ENCODE results near the gene BBS4. TPM values are rescaled to one million over a fixed set of nuclear protein-coding genes. Genes with fewer than 3 reads are reported as not detected.

Gene BBS4
- total and polyA plus RNA-seq, 9 of the 15 experiments (the other 6 are each of a cell fraction or from before 2014, with no cell fraction given) = 25.1 to 80.7 (median 38.9) TPM

DNA sequence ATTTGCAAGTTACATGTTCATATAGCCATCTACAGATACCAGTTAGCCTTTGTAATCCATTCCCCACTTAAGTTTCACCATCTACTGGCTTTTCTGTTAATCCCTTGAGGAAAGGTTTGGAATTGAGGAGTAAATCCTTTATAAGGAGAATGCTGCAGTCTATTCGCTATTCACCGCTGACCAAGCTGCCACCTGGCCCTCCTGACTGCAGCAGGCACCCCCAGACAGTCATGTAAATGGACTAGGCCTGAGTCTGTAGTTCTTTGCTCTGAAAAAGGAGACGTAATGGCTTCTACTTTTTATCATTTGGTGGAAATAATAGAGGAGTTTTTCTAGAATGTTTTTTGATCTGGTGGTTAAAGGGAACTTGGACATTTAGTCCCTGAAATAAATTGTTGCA is 3.2 kb upstream of the BBS4 start (continued):
- TF ChIP-seq CCAR2 (IDR thresholded peaks at IDR 0.05; ENCODE audit: low read depth, low read length) = no peak
- TF ChIP-seq KAT2B (IDR thresholded peaks at IDR 0.05; ENCODE audit: low read depth, low read length) = no peak
- no peak for TF ChIP-seq ZNF695 (CRISPR knock-in tag; IDR thresholded peaks at IDR 0.05)
- TF ChIP-seq GTF2E2 (tag; IDR thresholded peaks at IDR 0.05) = no peak
- no peak for TF ChIP-seq CSDE1 (IDR thresholded peaks at IDR 0.05)
- no peak for TF ChIP-seq ZC3H8 (IDR thresholded peaks at IDR 0.05)
- TF ChIP-seq, protein P1, sequence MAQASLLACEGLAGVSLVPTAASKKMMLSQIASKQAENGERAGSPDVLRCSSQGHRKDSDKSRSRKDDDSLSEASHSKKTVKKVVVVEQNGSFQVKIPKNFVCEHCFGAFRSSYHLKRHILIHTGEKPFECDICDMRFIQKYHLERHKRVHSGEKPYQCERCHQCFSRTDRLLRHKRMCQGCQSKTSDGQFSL (CRISPR knock-in tag; IDR thresholded peaks at IDR 0.05) = no peak
- TF ChIP-seq, protein P1 (tag; IDR thresholded peaks at IDR 0.05) = no peak
- no peak for TF ChIP-seq GATA2 (CRISPR knock-in tag; IDR thresholded peaks at IDR 0.05)
- no peak for TF ChIP-seq ZNF507 (tag; conservative IDR thresholded peaks at IDR 0.05)
- no peak for TF ChIP-seq FOSL1 (tag; conservative IDR thresholded peaks at IDR 0.05)
- TF ChIP-seq KDM1A (IDR thresholded peaks at IDR 0.05) = no peak
- no peak for TF ChIP-seq BCL6 (CRISPR knock-in tag; IDR thresholded peaks at IDR 0.05)

Measured in K562 (cell line).